Measurements from ENCODE around the gene AACS.
"Not testable (repeated sequence)": the region's sequence is repeated elsewhere in the genome, so short reads cannot be mapped to it uniquely, and the experiment has no call there.

Gene AACS

DNA sequence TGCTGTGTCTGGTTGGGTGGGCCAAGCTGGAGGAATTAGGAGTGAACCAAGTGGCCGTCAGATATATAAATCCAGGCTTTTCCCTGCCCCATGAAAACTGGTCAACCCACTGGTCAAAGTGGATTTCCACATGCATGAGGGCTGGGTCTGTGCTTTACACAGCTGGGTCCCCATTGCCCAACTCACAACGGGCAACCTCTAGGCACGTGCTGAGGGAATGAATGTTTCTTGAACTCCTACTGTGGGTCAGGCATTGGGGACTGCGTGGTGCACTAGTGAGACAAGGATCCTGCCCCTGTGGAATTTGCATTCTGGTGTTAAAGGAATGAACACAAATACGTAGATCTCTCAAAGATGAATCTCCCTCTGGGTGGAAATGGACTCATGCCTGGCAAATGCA is 7.5 kb upstream of the AACS start:
- no peak for DNase-seq (ENCODE audit: low read depth)

DNA sequence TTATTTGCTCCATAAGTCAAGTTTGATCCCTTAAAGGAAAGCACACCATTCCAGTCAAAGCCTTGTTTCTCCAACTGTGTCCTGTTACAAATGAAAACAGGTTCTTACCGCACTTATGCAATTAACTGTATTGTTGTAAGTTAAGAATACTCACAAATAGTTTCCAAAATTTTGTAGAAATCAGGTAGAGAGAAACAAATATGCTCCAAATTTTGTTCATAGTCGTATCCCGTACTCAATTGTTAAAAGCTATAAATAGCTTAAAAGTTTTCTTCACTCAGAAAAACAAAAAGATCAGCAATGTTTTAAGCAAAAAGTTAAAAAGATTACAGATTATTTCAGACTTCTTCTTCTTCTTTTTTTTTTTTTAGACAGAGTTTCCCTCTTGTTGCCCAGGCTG is 4.0 kb upstream of the AACS start:
- no peak for DNase-seq (ENCODE audit: low read depth)

DNA sequence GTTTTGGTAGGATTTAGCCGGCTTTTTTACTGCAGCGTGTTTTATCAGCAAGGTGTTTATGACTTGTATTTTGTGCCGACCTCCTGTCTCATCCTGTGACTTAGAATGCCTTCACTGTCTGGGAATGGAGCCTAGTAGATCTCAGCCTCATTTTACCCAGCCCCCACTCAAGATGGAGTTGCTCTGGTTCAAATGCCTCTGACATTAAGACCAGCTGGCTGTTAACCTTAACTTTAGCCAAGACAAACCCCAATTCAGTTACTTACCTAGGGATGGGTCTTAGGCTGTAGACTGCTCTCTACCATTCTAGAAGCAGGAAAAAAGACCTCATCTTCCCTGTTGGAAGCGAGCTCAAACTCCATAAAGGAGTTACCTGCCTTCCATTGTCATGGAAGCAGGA is 1.7 kb upstream of the AACS start:
- not testable (repeated sequence) for DNase-seq (ENCODE audit: low read depth)

DNA sequence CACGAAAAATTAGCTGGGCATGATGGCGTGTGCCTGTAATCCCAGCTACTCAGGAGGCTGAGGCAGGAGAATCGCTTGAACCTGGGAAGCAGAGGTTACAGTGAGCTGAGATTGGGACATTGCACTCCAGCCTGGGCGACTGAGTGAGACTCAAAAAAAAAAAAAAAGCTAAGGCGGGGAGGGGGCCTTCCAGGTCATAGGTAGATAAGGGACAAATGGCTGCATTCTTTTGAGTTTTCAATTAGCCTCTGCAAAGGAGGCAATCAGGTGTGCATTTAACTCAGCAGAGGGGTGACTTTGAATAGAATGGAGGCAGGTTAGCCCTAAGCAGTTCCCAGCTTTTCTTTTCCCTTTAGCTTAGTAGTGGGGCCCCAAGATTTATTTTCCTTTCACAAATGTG is 743 bp upstream of the AACS start:
- DNase-seq (ENCODE audit: low read depth), result no peak

DNA sequence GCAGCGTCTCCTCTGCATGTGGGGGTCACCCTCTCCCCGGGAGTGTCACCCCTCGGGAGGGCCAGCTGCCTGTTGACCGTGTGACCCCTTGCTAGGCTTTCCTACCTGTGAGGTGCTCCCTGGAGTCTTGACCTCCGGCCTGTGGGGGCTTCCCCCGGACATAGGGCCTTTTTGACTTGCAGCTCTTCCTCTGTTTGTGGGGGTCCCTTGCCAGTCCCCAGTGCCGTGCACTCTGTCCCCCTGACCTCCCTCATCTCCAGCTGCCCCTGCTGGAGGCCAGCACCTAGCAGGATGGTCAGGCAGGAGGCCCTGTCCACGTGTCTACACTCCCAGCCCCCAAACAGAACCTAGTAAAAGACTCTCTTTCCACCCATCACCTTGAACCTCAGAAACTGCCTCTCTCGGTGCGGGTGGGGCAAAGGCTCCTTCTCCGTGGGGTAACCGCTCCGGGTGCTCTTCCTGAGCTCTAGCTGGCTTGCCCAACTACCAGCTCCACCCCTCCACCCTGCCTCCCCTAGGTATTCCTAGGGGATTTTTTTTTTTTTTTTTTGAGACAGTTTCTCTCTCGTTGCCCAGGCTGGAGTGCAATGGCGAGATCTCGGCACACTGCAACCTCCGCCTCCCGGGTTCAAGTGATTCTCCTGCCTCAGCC is 810 bp downstream of the AACS start:
- no peak for DNase-seq (ENCODE audit: low read depth)

DNA sequence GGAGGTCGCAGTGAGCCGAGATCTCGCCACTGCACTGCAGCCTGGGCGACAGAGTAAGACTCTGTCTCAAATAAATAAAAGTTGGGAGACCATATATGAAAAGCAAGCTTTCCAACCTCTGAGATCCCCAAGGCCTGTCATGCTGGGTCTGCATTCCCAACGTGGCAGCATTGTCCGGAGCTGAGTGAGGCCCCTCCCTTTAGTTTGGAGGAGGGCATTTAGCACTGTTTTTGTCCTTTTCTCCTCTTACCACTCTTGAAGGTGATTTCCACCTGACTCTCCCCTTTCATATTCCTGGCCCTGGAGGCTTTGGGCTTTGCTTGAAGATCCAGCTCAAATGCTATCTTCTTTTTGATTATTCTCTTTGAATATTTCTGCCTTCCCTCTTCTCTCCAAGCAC is 3.2 kb downstream of the AACS start:
- no peak for DNase-seq (ENCODE audit: low read depth)

DNA sequence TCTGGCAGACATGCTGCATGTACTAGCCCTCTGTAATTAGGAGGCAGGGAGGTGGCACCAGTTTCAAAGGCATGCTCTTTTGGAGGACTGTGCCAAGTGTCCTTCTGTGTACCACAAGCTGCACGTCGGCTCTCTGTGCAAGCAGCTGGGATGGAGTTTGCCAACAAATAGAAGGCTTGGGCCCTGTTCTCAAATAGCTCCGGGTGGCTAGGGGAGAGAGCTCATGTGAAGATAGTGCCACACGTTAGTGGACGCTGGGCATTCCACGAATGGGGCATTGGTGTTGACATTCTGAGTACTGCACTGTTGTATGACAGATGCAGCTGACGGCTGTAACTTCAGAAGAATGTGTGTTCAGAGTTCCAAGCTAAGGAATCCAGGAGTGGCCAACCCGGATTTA is 4.4 kb downstream of the AACS start:
- no peak for DNase-seq (ENCODE audit: low read depth)

DNA sequence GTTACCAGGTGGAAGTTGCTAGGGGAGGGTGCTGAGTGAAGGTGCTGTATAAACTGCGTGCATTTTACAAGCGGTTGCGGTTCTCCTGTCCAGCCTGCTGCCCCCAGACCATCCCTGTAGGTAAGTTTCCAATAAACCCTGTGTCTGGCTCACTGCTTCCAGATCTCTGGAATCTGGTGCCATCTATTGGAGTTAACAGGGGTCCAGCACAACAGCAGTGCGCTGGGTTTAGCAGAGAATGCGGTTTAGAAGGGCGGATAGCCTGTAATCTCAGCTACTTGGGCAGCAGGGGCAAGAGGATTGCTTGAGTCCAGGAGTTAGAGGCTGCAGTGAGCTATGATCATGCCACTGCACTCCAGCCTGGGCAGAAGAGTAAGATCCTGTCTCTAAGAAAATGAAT is 4.9 kb downstream of the AACS start:
- no peak for DNase-seq (ENCODE audit: low read depth)

DNA sequence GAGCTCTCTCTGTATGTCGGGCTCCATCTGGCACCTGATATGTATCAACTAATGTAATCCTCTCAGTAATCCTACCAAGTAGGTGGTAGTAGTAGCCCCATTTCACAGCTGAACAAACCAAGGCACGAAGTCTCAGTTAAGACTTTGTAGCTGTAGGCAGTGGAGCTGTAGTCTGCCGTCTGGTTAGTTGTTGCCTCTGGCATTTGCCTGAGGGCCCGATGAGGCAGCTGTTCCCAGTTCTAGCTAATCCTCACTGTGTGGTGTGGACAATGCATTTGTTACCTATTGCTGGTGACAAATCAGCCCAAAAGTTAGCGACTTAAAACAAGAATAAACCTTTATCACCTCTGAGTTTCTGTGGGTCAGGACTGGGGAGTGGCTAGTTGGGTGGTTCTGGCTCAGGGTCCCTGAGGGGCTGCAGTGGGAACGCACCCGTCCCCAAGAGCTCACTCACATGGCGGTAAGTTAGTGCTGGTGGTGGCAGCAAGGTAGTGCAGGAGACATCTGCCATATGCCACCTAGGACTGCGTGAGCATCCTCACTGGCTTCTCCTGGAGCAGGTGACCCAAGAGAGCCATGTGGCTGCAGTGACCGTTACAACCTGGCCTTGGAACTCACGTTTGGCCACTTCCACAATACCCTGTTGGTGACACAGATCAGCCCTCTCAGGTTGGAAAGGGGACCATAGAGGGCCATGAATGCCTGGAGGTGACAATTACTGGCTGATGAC is 5.6 kb downstream of the AACS start:
- no peak for DNase-seq (ENCODE audit: low read depth)

DNA sequence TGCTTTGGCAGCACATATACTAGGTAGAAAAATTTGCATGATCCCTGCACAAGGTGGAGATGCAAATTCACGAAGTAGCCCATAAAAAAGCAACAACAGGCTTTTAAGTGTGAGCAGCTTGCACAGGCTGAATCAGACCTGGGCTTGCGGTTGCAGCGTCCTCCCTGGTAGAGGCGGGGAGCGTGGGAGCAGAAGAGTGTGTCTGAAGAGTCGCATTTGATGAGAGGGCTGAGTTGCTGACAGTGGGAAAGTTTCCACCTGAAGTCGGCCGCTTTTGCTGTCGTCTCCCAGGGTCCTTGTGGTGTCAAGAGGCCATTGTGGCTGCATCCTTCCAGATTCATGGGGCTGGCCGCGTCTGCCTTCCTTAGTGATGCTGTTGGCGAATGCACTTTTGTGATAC is 6.2 kb downstream of the AACS start:
- DNase-seq (ENCODE audit: low read depth), result no peak

DNA sequence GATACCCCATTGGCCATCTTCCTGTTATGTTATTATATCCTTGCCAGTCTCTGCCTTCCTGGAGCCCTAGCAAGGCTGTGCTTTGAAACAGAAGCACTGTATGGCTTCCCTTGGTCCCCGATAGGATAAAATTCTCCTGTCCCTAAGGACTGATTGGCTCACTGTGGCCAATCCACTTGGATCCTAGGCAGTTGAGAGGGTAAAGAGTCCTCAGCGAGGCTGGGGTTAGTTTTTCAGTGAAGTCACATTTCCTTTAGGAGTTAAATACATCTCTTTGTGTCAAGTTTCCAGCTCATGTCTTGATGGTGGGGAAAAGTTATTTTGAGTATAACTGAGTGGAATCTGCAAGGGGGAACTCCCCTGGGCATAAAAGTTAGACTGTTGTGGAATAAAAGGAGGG is 7.3 kb downstream of the AACS start:
- DNase-seq (ENCODE audit: low read depth), result no peak

DNA sequence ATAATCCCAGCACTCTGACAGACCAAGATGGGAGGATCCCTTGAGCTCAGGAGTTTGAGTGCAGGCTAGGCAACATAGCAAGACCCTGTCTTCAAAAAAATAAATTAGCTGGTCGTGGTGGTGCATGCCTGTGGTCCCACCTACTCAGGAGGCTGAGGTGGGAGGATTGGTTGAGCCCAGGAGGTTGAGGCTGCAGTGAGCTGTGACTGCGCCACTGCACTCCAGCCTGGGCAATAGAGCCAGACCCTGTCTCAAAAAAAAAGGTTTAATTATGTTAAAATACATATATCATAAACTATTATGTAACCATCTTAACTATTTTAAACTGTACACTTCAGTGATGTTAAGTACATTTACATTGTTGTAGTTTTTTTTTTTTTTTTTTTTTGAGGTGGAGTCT is 9.1 kb downstream of the AACS start:
- DNase-seq (ENCODE audit: low read depth), result not testable (repeated sequence)

DNA sequence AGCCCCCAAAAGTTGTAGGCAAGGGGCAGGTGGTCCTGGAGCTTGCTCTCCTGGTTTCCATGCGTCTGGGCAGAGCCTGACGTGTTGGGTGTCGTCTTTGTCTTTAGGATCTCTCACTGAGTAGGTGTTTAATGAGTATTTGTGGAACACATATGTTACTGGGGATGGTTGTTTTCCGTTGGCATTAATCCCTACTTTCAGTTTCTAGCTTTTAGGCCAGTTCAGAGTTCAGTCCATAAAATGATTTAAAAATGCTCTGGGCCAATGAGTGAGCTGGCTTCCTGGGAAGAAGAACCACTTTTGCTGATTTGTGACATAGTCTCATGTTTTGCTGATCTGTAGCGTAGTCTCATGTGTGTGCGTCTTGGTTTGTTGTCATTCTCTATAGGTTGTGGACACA is 10.9 kb downstream of the AACS start:
- no peak for DNase-seq (ENCODE audit: low read depth)

DNA sequence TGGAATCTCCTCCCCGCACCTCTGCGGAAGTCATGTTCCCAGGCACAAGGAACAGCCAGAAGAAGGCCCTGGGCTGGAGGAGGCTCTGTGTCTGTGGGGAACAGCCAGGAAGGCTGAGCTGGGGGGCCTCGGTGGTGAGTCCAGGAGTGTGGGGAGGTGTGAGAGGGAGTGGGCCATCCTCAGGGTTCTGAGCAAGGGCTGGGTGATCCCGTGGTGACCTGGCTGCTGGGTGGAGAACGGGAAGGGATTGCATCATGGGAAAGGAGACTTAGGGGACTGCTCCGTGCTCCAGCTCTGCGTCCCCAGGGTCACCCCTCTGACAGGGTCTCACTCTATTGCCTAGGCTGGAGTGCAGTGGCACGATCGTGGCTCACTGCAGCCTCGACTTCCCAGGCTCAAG is 13.8 kb downstream of the AACS start:
- no peak for DNase-seq (ENCODE audit: low read depth)

DNA sequence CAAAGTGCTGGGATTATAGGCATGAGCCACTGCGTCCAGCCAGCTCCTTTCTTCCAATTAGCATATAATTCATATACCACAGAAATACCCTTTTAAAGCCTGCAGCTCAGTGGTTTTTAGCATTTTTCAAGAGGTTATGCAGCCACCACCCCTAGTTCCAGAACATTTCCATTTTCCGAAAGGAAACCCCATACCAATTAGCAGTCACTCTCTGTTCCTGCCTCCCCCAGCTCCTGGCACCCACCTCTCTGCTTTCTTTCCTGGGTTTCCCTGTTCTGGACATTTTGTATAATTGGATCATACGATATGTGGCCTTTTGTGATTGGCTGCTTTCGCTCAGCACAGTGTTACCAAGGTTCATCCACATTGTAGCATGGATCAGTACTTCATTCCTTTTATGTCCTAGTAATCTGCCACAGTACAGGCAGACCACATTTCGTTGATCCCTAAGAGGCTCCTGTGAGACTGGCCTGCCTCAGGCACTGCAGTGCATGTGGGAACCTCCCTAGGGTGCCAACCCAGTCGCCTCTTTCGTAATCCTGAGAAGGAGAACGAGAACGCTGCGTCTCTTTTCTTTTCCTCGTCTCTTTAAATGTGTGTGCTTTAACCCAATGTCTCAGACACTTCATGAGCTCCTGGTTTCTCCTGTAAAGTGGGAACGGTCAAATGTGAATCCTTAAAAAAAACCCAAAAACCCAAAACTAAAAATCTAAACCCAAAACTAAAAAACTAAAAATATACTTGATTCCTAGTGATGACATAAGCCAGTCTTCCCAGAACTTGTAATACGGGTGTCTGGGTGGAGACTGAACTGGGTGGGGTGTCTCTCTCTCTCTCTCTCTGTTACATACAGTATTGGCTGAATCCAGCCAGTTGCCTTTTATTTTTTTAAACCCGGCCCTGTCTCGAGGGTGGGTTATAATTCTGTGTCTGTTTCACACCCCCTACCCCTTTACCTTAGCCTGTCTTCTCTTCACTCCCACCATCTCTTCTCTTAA is 14.7 kb downstream of the AACS start:
- no peak for DNase-seq (ENCODE audit: low read depth)

DNA sequence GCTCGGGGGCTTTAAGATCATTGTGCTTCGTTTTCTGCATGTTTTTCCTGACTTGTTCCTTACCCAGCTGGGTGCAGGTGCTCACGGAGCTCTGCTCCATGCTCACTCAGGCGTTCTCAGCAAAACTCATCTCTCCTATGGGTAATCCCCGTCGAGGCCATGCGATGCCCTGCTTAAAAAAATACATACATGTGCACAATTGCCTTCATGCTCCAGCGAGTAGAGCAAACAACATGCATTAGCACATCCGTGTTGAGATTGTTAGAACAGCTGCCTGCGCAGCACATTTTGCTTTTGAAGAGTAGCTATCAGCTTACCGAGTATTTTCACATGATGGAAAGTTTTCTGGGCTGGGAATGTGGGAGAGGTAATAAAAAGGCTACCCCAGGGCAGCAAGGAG is 16.2 kb downstream of the AACS start:
- no peak for DNase-seq (ENCODE audit: low read depth)

DNA sequence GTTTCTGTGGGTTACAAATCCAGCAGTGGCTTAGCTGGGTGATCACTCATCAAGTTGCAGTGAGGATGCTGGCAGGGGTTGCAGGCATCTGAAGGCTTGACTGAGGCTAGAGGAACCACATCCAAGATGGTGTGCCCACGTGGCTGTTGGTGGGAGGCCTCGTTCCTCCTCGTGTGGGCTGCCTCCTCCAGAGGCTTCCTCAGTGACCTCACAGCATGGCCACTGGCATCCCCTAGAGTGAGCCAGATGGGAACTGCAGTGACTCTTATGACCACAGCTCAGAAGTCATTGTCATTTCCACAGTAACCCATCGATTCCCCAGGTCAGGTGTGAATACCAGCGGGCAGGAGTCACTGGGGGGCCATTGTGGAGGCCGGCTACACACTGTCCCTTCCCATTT is 17.8 kb downstream of the AACS start:
- no peak for DNase-seq (ENCODE audit: low read depth)

DNA sequence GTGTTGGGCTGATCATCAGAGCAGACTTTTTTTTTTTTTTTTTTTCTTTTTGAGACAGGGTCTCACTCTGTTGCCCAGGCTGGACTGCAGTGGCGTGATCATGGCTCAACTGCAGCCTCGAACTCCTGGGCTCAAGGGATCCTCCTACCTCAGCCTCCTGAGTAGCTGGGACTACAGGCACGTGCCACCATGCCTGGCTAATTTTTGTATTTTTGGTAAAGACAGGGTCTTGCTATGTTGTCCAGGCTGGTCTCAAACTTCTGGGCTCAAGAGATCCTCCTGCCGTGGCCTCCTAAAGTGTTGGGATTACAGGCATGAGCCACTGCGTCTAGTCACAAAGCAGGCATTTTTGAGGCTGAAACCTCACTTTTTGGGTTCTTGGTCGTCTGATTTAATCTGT is 23.0 kb downstream of the AACS start:
- not testable (repeated sequence) for DNase-seq (ENCODE audit: low read depth)

DNA sequence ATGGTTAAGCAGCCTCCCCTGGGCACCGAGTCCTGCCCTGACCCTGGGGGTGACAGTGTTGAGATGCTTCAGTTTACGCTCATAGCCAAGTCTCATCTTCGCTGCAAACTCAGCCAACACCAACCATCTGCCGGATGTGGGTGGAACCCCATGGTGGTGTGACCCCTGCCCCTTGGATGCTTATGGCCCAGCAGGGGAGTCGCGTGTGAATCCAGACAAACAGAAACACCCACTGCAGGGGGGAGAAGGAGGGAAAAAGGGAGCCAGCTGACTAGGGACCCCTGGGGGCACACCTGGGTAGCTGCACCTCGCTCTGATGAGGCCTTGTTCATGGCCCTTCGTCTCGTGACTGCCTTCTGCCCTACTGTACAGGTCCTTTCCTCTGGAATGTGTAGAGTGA is 23.8 kb downstream of the AACS start:
- DNase-seq (ENCODE audit: low read depth), result no peak

DNA sequence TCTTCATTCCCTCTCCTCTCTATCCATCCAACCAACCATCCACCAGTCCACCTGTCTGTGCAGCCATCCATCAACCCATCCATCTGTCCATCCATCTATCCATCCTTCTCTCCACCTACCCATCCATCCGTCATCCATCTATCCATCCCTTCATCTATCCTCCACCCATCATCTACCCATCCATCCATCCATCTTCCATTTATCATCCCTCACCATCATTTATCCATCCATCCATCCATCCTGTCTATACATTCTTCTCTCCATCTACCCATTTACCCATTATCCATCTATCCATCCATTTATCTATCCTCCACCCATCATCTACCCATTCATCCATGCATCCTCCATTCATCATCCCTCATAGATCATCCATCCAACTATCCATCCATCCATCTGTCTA is 24.4 kb downstream of the AACS start:
- DNase-seq (ENCODE audit: low read depth), result no peak

DNA sequence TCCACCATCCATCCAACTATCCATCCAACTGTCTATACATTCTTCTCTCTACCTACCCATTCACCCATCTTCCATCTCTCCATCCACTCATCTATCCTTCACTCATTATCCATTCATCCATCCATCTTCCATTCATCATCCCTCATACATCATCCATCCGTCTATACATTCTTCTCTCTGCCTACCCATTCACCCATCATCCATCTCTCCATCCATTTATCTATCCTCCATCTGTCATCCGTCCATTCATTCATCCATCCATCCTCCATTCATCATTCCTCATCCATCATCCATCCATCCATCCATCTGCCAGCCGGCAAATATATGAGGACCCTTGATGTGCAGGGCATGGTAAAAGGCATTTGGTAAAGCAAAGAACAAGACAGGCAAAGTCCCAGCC is 25.2 kb downstream of the AACS start:
- DNase-seq (ENCODE audit: low read depth), result no peak

DNA sequence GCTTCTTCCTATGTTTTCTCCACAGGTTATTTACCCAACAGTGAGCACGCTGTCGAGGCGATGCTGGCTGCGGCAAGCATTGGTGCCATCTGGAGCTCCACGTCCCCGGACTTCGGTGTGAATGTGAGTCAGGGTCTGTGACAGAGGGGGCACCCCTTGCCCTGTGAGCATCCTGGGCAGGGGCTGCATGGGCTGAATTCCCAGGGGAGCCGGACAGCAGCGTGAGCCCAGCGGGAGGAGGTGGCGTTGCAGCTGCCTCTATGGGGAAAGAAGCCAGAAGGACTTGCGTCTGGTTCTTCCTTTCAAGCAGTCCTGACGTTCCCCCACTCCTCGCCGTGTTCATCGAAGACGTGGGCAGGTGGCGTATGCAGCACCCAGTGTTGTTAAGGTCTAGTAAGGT is 26.2 kb downstream of the AACS start:
- no peak for DNase-seq (ENCODE audit: low read depth)

Measured in T-helper 22 cell (primary cell).